SJCRH30 (cell line): ENCODE data around the gene BRICD5. TPM values are rescaled to one million over a fixed set of nuclear protein-coding genes. Genes with fewer than 3 reads are reported as not detected.

Source experiments
- DNase-seq, 2 experiments: peaks; one replicate each; pipeline ENCODE4 v3.0.0-alpha.2; 2015 to 2020
- H3K27ac ChIP-seq: fragments of 250-450 bp; sonication (Bioruptor Pico); 2 replicates; pipeline ENCODE4 v1.5.1; 2020; ENCODE audit warnings: mild to moderate bottlenecking, moderate library complexity
- H3K27me3 ChIP-seq: fragments of 250-450 bp; sonication (Bioruptor Pico); 2 replicates; pipeline ENCODE4 v1.5.1; 2020; ENCODE audit warnings: mild to moderate bottlenecking, moderate library complexity
- H3K36me3 ChIP-seq: fragments of 250-450 bp; sonication (Bioruptor Pico); 2 replicates; pipeline ENCODE4 v1.5.1; 2020; ENCODE audit warnings: mild to moderate bottlenecking, moderate library complexity
- H3K4me1 ChIP-seq: fragments of 250-450 bp; sonication (Bioruptor Pico); 2 replicates; pipeline ENCODE4 v1.5.1; 2020; ENCODE audit warnings: mild to moderate bottlenecking, moderate library complexity
- H3K4me3 ChIP-seq: fragments of 250-450 bp; sonication (Bioruptor Pico); 2 replicates; pipeline ENCODE4 v1.5.1; 2020; ENCODE audit warnings: mild to moderate bottlenecking, moderate library complexity
- H3K9me3 ChIP-seq: fragments of 250-450 bp; sonication (Bioruptor Pico); replicated peaks from 2 replicates; pipeline ENCODE4 v1.5.1; 2020; ENCODE audit warnings: mild to moderate bottlenecking, moderate library complexity
- total RNA-seq: library from RNA; depleted of rRNA; stranded (reverse); fragments of >200 nt; shearing (Covaris generic); gene quantifications from 2 replicates; pipeline ENCODE4 v1.2.3, GENCODE V29; 2014

BRICD5 gene
- total RNA-seq, 1 experiment from 2014 or later = 4.1 TPM

- Histone ChIP-seq H3K27ac (no peak overlapping the region), H3K36me3 (peaks cover 19% of the 10 kb centered on the region), H3K9me3 (no peaks in the 10 kb centered on the region), H3K4me1 (peaks cover 6% of the 10 kb centered on the region; the same call in 1 of the 2 replicates), H3K4me3 (no peak overlapping the region), H3K27me3 (no peaks in the 10 kb centered on the region)
- DNase-seq = no peak
Measured at GRCh38 chr16:2179107-2179501, 31.6 kb downstream of the BRICD5 start.

DNA sequence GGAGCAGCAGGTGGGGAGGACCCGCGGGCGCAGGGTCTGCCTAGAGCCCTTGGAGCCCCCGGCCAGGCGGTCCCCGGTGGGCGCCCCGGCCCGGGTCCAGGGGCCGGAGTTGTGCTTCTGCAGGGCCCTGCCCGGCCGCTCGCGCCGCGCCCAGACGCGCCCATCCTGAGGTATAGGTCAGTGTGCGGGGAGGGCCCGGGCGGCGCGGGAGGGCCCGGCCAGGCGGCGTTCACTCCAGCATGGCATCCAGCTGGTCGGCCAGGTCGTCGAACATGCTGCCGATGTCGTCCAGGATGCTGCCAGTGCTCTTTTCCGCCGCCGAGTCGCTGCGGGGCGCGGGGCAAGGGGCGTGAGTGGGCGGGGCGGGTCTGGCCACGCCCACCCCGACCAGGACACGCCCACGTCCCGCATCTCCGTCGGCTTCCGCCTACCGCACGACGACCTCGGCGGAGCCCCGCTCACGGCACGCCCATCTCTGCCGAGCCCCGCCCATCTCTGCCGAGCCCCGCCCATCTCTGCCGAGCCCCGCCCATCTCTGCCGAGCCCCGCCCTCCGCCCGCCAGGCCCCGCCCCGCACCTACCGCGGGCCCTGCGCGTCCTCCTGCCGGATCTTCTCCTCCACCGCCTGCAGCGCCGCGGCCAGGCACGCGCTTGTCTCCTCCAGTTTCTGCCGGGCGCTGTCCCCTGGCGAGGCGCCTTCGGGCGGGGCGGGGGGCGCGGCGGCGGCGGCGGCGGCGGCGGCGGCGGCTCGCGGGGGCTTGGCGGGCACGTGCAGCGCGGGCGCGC is 32.1 kb downstream of the BRICD5 start:
- H3K9me3 ChIP-seq = no peaks in the 10 kb centered on the region
- no peak overlapping the region for H3K4me3 ChIP-seq
- no peaks in the 10 kb centered on the region for H3K27me3 ChIP-seq
- no peak overlapping the region for H3K27ac ChIP-seq
- DNase-seq = no peak
- peaks cover 19% of the 10 kb centered on the region for H3K36me3 ChIP-seq
- peaks cover 6% of the 10 kb centered on the region; the same call in 1 of the 2 replicates for H3K4me1 ChIP-seq

- H3K9me3 ChIP-seq = no peaks in the 10 kb centered on the region
- no peaks in the 10 kb centered on the region for H3K27me3 ChIP-seq
- no peak overlapping the region for H3K27ac ChIP-seq
- H3K4me1 ChIP-seq = peaks cover 6% of the 10 kb centered on the region; the same call in 1 of the 2 replicates
- H3K4me3 ChIP-seq = no peak overlapping the region
- peaks cover 23% of the 10 kb centered on the region for H3K36me3 ChIP-seq
- DNase-seq = no peak
Measured at GRCh38 chr16:2177561-2177960, 33.1 kb downstream of the BRICD5 start.

- H3K4me3 ChIP-seq = no peak overlapping the region
- no peaks in the 10 kb centered on the region for H3K27me3 ChIP-seq
- peaks cover 6% of the 10 kb centered on the region; the same call in 1 of the 2 replicates for H3K4me1 ChIP-seq
- H3K9me3 ChIP-seq = no peaks in the 10 kb centered on the region
- H3K36me3 ChIP-seq = peaks cover 23% of the 10 kb centered on the region
- no peak for DNase-seq
- no peak overlapping the region for H3K27ac ChIP-seq
Measured at GRCh38 chr16:2177101-2177500, 33.6 kb downstream of the BRICD5 start.

GRCh38 chr16:2176047-2176446 is 34.6 kb downstream of the BRICD5 start:
- no peak overlapping the region for H3K27ac ChIP-seq
- H3K36me3 ChIP-seq = peaks cover 27% of the 10 kb centered on the region
- H3K9me3 ChIP-seq = no peaks in the 10 kb centered on the region
- no peak for DNase-seq
- H3K27me3 ChIP-seq = no peaks in the 10 kb centered on the region
- H3K4me1 ChIP-seq = peaks cover 2% of the 10 kb centered on the region; the same call in 1 of the 2 replicates
- no peak overlapping the region for H3K4me3 ChIP-seq

DNA sequence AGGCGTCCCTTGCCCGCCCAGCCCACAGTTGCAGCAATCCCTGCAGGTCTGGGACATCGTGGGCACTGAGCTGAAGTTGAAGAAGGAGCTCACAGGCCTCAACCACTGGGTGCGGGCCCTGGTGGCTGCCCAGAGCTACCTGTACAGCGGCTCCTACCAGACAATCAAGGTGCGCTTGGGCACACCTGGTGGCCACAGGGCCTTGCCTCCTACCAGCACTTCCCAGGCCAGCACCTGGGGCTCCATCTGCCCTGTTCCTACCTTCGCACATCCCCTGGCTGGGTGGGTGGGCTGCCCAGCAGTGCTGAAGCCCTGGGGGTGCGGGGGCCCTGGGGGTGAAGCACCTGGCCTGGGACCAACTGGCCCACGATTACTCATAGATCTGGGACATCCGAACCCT is 35.2 kb downstream of the BRICD5 start:
- Histone ChIP-seq H3K4me3 (no peak overlapping the region), H3K4me1 (no peaks in the 10 kb centered on the region), H3K27ac (no peak overlapping the region), H3K36me3 (peaks cover 27% of the 10 kb centered on the region), H3K27me3 (no peaks in the 10 kb centered on the region), H3K9me3 (no peaks in the 10 kb centered on the region)
- no peak for DNase-seq

GRCh38 chr16:2174396-2175131 is 36.1 kb downstream of the BRICD5 start:
- Histone ChIP-seq H3K4me3 (no peak overlapping the region), H3K27me3 (no peaks in the 10 kb centered on the region), H3K4me1 (peaks cover 2% of the 10 kb centered on the region; the same call in 1 of the 2 replicates), H3K36me3 (peaks cover 27% of the 10 kb centered on the region), H3K27ac (no peak overlapping the region), H3K9me3 (no peaks in the 10 kb centered on the region)
- no peak for DNase-seq

GRCh38 chr16:2173916-2174315 is 36.7 kb downstream of the BRICD5 start:
- no peak overlapping the region for H3K4me3 ChIP-seq
- H3K4me1 ChIP-seq = peaks cover 4% of the 10 kb centered on the region; the same call in 1 of the 2 replicates
- no peaks in the 10 kb centered on the region for H3K9me3 ChIP-seq
- peaks cover 27% of the 10 kb centered on the region for H3K36me3 ChIP-seq
- no peak overlapping the region for H3K27ac ChIP-seq
- H3K27me3 ChIP-seq = no peaks in the 10 kb centered on the region
- no peak for DNase-seq

DNA sequence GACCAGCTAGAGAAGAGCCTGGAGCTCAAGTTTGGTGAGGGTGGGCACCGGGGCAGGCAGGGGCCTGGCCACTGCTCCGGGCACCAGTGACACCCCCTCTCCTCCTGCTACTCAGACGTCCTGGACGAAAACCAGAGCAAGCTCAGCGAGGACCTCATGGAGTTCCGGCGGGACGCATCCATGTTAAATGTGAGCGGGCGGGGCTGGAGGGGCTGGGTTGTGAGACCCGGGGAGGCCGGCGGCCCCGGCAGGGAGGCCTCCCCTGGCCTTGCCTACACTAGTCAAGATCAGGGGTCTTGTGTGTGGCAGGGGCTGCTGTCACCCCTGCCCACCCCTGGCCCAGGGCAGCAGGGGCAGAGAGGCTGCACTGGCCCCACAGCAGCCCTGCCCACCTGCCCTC is 37.3 kb downstream of the BRICD5 start:
- Histone ChIP-seq H3K27me3 (no peaks in the 10 kb centered on the region), H3K4me1 (peaks cover 4% of the 10 kb centered on the region; the same call in 1 of the 2 replicates), H3K4me3 (no peak overlapping the region), H3K27ac (no peak overlapping the region), H3K9me3 (no peaks in the 10 kb centered on the region), H3K36me3 (peaks cover 27% of the 10 kb centered on the region)
- no peak for DNase-seq

GRCh38 chr16:2172688-2173335 is 37.9 kb downstream of the BRICD5 start:
- Histone ChIP-seq H3K27ac (no peak overlapping the region), H3K36me3 (peaks cover 25% of the 10 kb centered on the region), H3K27me3 (no peaks in the 10 kb centered on the region), H3K4me3 (no peak overlapping the region), H3K4me1 (peaks cover 4% of the 10 kb centered on the region; the same call in 1 of the 2 replicates), H3K9me3 (no peaks in the 10 kb centered on the region)
- DNase-seq = no peak

- Histone ChIP-seq H3K27me3 (no peaks in the 10 kb centered on the region), H3K4me1 (peaks cover 4% of the 10 kb centered on the region; the same call in 1 of the 2 replicates), H3K27ac (no peak overlapping the region), H3K4me3 (no peak overlapping the region), H3K9me3 (no peaks in the 10 kb centered on the region), H3K36me3 (peaks cover 20% of the 10 kb centered on the region)
- DNase-seq = no peak
Measured at GRCh38 chr16:2171601-2172178, 39.0 kb downstream of the BRICD5 start.

DNA sequence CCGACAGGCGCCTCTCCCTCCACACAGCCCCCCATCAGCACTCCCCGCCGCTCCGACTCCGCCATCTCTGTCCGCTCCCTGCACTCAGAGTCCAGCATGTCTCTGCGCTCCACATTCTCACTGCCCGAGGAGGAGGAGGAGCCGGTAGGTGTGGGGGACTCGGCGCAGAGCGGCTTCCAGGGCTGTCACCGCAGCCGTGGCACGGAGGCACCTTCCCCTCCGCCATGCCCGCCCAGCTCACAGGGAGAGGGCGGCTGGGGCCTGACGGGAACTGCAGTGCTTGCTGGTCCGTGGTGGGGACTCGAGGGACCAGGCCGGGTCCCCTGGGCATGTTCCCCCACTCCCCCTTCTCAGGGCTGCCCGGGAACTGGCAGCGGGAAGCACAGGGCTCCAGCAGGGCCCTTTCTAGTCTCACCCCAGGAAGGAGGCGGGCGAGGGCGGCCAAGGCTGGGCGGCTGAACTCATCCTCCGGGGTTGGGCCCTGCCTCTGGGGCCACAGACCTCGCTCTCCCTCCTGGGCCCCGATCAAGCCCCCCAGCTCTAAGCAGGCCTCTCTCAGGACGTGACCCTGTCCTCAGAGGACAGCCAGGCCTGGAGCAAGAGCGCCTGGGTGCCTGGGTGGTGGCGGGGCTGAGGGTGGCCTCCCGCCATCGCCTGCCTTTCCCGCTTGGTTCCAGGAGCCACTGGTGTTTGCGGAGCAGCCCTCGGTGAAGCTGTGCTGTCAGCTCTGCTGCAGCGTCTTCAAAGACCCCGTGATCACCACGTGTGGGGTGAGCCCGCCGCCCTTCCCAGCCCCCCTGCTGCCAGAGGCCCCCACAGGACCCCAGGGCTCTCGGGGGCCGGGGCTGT is 39.9 kb downstream of the BRICD5 start:
- Histone ChIP-seq H3K4me3 (no peak overlapping the region), H3K9me3 (no peaks in the 10 kb centered on the region), H3K27me3 (no peaks in the 10 kb centered on the region), H3K36me3 (peaks cover 20% of the 10 kb centered on the region), H3K27ac (peak overlapping the region; percentile 32; the same call in 1 of the 2 replicates), H3K4me1 (peaks cover 4% of the 10 kb centered on the region; the same call in 1 of the 2 replicates)
- DNase-seq = no peak

GRCh38 chr16:2170080-2170479 is 40.6 kb downstream of the BRICD5 start:
- DNase-seq = peak in 1 of 2 experiments; percentile 47
- H3K27me3 ChIP-seq = no peaks in the 10 kb centered on the region
- no peak overlapping the region for H3K4me3 ChIP-seq
- peaks cover 13% of the 10 kb centered on the region for H3K36me3 ChIP-seq
- peak overlapping the region; percentile 32; the same call in 1 of the 2 replicates for H3K27ac ChIP-seq
- peaks cover 4% of the 10 kb centered on the region; the same call in 1 of the 2 replicates for H3K4me1 ChIP-seq
- no peaks in the 10 kb centered on the region for H3K9me3 ChIP-seq
